Measurements from ENCODE around the gene TNNC1.

TNNC1 gene

GRCh38 chr3:52402706-52403270 is 51.1 kb downstream of the TNNC1 start:
- no peak for DNase-seq (ENCODE audit: low read depth in 2 of 3, low spot score in 2 of 3)

GRCh38 chr3:52402101-52402521 is 51.7 kb downstream of the TNNC1 start:
- DNase-seq (ENCODE audit: low read depth in 2 of 3, low spot score in 2 of 3), result no peak

- no peak for DNase-seq (ENCODE audit: low read depth in 2 of 3, low spot score in 2 of 3)
Observed at GRCh38 chr3:52401551-52401950, 52.3 kb downstream of the TNNC1 start.

Data from activated CD8-positive, alpha-beta memory T cell treated with anti-CD3 and anti-CD28 coated beads for 48 hours (primary cell).